Ishikawa (cell line): ENCODE results near the gene TRAPPC2.

ENCODE experiments used
- CREB1 ChIP-seq: IDR thresholded peaks from 2 replicates; pipeline ENCODE4 v1.6.1; 2012; ENCODE audit warnings: low read depth
- EP300 ChIP-seq: IDR thresholded peaks from 2 replicates; pipeline ENCODE4 v1.6.1; 2012; ENCODE audit warnings: borderline replicate concordance
- FOXM1 ChIP-seq: IDR thresholded peaks from 2 replicates; pipeline ENCODE4 v1.6.1; 2012; ENCODE audit warnings: low read depth, borderline replicate concordance
- NFIC ChIP-seq: IDR thresholded peaks from 2 replicates; pipeline ENCODE4 v1.6.1; 2012
- RAD21 ChIP-seq: IDR thresholded peaks from 2 replicates; pipeline ENCODE4 v1.6.1; 2012; ENCODE audit warnings: low read depth
- TEAD4 ChIP-seq: IDR thresholded peaks from 2 replicates; pipeline ENCODE4 v1.6.1; 2012
- YY1 ChIP-seq: IDR thresholded peaks from 2 replicates; pipeline ENCODE4 v1.6.1; 2012; ENCODE audit warnings: low read depth
- TF ChIP-seq, protein P1 (sequence below): IDR thresholded peaks from 2 replicates; pipeline ENCODE4 v1.6.1; 2012
- TF ChIP-seq, protein P2 (sequence below): IDR thresholded peaks from 2 replicates; pipeline ENCODE4 v1.6.1; 2012
- TF ChIP-seq, protein P3 (sequence below): IDR thresholded peaks from 2 replicates; pipeline ENCODE4 v1.6.1; 2012; ENCODE audit warnings: low read depth, mild to moderate bottlenecking

DNA sequence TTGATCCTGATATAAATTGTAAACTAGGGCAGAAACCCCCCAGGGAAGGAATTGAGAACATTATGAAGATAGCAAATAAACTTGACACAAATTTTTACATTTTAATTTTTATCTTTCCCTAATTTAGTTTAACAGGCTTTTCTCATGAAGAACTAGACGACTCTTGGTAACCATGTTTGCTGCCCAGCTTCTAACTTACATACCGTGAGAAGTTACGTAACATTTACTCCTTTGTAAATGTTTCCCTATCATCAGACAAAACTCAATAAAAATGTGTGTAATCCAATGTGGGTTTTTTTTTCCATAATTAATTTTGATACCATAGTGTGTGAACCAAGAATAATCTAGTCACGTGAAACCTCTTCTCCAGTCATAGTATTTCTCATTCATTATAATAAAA lies 34.5 kb upstream of the TRAPPC2 start:
- TF ChIP-seq, protein P1, sequence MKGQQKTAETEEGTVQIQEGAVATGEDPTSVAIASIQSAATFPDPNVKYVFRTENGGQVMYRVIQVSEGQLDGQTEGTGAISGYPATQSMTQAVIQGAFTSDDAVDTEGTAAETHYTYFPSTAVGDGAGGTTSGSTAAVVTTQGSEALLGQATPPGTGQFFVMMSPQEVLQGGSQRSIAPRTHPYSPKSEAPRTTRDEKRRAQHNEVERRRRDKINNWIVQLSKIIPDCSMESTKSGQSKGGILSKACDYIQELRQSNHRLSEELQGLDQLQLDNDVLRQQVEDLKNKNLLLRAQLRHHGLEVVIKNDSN: no peak
- no peak for TF ChIP-seq NFIC
- no peak for TF ChIP-seq FOXM1
- TF ChIP-seq RAD21: no peak
- no peak for TF ChIP-seq EP300
- no peak for TF ChIP-seq CREB1
- TF ChIP-seq YY1: no peak
- TF ChIP-seq, protein P2, sequence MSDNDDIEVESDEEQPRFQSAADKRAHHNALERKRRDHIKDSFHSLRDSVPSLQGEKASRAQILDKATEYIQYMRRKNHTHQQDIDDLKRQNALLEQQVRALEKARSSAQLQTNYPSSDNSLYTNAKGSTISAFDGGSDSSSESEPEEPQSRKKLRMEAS: no peak
- TF ChIP-seq, protein P3, sequence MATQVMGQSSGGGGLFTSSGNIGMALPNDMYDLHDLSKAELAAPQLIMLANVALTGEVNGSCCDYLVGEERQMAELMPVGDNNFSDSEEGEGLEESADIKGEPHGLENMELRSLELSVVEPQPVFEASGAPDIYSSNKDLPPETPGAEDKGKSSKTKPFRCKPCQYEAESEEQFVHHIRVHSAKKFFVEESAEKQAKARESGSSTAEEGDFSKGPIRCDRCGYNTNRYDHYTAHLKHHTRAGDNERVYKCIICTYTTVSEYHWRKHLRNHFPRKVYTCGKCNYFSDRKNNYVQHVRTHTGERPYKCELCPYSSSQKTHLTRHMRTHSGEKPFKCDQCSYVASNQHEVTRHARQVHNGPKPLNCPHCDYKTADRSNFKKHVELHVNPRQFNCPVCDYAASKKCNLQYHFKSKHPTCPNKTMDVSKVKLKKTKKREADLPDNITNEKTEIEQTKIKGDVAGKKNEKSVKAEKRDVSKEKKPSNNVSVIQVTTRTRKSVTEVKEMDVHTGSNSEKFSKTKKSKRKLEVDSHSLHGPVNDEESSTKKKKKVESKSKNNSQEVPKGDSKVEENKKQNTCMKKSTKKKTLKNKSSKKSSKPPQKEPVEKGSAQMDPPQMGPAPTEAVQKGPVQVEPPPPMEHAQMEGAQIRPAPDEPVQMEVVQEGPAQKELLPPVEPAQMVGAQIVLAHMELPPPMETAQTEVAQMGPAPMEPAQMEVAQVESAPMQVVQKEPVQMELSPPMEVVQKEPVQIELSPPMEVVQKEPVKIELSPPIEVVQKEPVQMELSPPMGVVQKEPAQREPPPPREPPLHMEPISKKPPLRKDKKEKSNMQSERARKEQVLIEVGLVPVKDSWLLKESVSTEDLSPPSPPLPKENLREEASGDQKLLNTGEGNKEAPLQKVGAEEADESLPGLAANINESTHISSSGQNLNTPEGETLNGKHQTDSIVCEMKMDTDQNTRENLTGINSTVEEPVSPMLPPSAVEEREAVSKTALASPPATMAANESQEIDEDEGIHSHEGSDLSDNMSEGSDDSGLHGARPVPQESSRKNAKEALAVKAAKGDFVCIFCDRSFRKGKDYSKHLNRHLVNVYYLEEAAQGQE: no peak
- no peak for TF ChIP-seq TEAD4
